RPMI8226 (cell line): ENCODE data around the gene OGG1.
A peak's percentile ranks its signal among the peaks of the same experiment; 100 is the strongest.

ENCODE experiments used
- DNase-seq: peaks from one replicate; pipeline ENCODE4 v3.0.0-alpha.2; 2015

Gene OGG1

DNA sequence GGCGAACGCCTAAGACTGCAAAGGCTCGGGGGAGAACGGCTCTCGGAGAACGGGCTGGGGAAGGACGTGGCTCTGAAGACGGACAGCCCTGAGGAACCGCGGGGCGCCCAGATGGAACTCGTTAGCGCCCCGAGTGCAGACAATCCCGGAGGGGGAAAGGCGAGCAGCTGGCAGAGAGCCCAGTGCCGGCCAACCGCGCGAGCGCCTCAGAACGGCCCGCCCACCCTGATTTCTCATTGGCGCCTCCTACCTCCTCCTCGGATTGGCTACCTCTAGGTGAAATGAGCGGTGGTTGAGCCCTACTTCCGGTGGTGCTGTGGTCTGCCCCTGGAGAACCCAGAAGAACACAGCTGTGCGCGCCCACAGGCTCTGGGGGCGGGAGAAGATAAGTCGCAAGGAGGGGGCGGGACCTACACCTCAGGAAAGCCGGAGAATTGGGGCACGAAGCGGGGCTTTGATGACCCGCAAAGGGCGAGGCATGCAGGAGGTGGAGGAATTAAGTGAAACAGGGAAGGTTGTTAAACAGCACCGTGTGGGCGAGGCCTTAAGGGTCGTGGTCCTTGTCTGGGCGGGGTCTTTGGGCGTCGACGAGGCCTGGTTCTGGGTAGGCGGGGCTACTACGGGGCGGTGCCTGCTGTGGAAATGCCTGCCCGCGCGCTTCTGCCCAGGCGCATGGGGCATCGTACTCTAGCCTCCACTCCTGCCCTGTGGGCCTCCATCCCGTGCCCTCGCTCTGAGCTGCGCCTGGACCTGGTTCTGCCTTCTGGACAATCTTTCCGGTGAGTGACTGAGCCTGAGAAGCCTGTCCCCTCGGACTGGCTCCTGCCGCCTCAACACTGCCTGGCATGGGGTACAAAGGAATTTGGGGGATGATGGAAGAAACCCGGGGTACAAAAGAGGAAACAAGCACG lies at the start of gene OGG1:
Gene OGG1, plus strand, starts transcription at position 308 of the 911 bp plus-strand sequence. Its CDS starts 335 bp downstream, at position 643.
- DNase-seq, result peak; percentile 99

DNA sequence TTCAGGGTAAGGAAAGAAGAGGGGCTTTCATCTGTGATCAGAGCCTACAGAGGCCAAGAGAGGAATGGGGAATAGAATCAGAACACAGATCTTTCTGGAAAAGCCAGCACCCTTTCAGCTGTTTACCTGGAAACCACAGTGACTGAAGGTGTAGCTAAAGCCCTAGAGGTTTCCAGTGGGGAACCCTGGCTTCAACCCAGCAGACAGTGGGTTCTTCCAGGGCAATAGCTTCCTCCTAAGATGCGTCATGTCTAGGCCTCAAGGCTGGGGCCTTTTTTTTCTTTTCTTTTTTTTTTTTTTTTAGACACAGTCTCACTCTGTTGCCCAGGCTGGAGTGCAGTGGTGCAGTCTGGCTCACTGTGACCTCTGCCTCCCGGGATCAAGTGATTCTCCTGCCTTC lies 49.2 kb upstream of the OGG1 start:
- no peak for DNase-seq

- DNase-seq, result no peak
These were observed 48.7 kb upstream of the OGG1 start for GRCh38 chr3:9701006-9701405.

- no peak for DNase-seq
These were observed 48.0 kb upstream of the OGG1 start for GRCh38 chr3:9701711-9702110.

DNA sequence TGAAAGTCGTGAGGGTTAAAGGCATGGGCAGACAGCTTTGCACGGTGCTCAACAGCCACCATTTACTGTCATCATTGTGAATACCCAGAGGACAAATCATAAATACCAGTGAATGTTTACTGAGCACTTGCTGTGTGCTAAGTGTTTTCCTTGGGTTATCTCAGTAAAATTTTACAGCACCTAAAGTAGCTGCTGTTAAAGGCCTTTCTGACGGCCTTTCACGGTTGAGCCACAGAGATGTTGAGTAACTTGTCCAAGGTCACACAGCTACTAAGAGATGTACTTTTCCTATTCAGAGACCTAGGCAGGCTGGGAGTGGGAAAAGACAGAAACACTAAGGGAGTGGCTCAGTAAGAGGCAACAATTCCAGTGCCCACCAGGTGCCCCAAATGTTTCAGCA lies 46.5 kb upstream of the OGG1 start:
- DNase-seq, result no peak

DNA sequence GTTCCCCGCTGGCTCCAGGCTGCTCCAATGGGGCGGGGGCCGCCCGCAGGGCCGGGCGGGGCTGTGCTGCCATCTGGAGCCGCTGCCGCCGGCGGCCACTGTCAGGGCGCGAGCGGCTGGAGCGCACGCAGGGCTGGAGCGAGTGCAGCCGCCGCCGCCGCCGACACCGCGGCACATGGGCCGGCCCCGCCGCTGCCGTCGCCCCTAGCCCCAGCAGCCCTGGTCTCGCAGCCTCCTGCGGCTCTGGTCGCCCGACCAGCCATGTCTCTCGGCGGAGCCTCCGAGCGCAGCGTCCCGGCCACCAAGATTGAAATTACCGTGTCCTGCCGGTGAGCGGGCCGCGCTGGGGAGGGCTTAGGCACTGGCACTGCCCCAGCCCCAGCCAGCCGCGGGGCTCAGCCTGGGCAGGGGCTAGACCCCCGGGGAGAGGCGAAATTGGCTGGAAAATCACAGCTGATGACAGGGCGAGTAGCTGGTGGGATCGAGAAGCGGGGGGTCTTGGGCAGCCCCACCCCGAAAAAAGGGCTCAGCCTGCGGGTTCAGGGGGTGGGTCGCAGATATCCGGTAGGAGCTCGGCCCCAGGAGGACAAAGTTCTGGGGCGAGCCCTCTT lies 45.9 kb upstream of the OGG1 start, which contains the start of gene CPNE9:
Gene CPNE9, plus strand, starts transcription at position 98 of the 611 bp plus-strand sequence. Its CDS starts 164 bp downstream, at position 262.
- no peak for DNase-seq

DNA sequence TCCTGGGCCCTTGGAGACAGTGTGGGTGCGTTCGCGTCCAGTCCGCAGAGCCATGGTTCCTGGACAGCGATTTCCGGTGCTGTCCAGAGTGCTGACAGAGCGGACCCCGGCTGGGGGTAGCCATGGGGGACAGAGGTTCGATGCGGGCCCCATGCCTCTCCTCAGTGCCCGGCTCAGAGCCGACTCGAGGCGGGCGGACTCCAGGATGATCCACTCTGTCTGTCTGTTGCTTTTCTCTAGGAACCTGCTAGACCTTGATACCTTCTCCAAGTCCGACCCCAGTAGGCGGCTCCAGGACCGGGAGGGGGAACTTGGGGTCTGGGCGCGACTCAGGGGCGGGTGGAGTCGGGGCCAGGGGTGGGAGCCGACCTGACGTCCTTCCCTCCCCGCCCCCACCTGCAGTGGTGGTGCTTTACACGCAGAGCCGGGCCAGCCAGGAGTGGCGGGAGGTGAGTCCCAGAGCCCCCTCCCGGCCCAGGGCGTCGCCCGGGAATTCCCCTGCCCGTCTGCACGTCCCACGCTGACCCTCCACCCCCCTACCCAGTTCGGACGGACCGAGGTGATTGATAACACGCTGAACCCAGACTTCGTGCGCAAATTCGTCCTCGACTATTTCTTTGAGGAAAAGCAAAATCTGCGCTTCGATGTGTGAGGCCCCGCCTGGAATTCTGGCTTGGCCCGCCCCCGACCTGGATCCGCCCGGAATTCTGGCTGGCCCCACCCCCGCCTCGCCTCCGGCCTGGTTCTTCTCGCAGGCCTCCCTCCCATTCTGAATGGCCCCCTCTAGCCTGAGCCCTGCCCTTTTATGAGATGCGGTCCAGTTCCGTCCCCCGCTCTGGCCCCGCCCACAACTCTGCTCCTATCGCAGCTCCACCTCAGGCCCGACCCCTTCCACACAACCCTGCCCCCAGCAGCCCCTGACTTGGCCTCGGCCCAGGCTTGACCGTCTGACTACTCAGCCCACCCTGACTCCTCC lies 45.1 kb upstream of the OGG1 start:
- no peak for DNase-seq

GRCh38 chr3:9710174-9710739 lies 39.5 kb upstream of the OGG1 start:
- no peak for DNase-seq

GRCh38 chr3:9712415-9712814 lies 37.3 kb upstream of the OGG1 start:
- DNase-seq, result no peak

DNA sequence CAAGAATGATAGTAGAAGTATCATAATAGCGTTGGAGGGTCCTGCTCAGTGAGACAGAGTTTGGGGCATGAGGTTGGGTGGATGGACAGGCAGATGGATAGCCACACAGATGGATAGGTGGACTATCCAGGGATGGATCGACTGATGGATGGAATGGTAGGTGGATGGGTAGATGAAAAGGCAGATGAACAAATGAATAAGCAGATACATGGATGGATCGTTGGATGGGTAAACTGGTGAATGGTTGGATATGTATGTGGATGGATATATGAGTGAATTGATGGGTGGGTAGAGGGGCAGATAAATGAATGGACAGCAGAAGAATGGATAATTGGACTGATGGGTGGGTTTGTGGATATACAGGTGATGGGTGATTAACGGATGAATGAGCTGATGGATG lies 36.6 kb upstream of the OGG1 start:
- DNase-seq, result no peak

DNA sequence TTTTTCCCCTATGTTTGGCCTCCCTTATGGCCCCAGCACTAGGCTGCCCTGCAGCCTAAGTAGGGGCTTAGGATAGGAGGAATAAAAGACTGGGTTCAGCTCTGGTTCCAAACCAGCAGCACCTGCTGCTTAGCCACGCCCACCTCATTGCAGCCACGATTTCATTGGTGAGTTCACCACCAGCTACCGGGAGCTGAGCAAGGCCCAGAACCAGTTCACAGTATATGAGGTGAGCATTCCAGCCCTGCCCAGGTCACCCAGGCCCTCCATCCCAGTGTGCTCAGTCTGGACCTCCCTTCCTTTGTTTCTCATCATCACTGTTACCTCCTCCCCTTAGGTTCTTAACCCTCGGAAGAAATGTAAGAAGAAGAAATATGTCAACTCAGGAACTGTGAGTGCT lies 34.6 kb upstream of the OGG1 start:
- DNase-seq, result peak; percentile 19

- peak; percentile 30 for DNase-seq
These were observed 33.9 kb upstream of the OGG1 start for GRCh38 chr3:9715764-9716437.

GRCh38 chr3:9716801-9717555 lies 32.8 kb upstream of the OGG1 start:
- no peak for DNase-seq

- no peak for DNase-seq
These were observed 32.2 kb upstream of the OGG1 start for GRCh38 chr3:9717563-9717962.

DNA sequence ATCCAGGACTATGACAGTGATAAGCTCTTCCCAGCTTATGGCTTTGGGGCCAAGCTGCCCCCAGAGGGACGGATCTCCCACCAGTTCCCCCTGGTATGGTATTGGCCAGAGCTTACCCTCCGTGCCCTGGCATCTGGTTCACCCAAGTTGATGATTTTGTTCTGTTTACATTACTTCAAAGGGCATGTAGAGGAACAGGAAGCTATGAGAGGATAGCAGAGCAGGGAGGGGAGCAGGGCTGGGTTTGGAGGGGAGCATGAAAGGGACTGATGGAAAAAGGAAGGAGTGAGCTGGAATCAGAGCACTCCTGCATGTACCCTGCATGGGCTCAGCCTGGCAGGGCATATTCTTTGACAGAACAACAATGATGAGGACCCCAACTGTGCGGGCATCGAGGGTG lies 31.6 kb upstream of the OGG1 start:
- DNase-seq, result no peak

- no peak for DNase-seq
These were observed 28.6 kb upstream of the OGG1 start for GRCh38 chr3:9721015-9721699.

GRCh38 chr3:9721700-9722060 lies 28.1 kb upstream of the OGG1 start:
- DNase-seq, result no peak

GRCh38 chr3:9725775-9726515 lies 23.8 kb upstream of the OGG1 start:
- no peak for DNase-seq

- DNase-seq, result peak; percentile 61
These were observed 22.6 kb upstream of the OGG1 start for GRCh38 chr3:9727041-9727595.

DNA sequence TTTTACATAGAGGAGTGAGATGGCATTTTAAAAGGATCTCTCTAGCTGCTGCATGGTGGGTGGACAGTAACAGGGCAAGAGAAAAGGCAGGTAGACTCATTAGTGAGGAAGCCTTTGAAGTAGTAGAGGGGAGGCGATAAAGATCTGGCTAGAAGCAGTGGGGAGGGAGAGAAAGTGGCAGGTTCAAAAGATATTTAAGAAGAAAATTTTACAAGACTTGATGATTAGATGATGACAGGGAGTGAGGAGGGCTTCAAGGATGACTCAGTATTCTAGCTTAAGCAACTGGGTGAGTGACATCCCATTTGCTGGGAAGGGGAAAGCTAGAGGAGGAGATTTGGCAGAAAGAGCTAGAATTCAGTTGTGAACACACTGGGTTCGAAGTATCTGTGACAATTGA lies 22.0 kb upstream of the OGG1 start:
- no peak for DNase-seq
